HG03066 (cell line): ENCODE results near the gene SIPA1L3.
"Not testable (repeated sequence)": the region's sequence is repeated elsewhere in the genome, so short reads cannot be mapped to it uniquely, and the experiment has no call there.

Experiments
- ATAC-seq: cut with Tn5 transposase; IDR thresholded peaks from one replicate; pipeline ENCODE4 v1.9.1; 2021; ENCODE audit warnings: low read depth; ENCODE audit not compliant: unreplicated experiment

The SIPA1L3 gene, protein sequence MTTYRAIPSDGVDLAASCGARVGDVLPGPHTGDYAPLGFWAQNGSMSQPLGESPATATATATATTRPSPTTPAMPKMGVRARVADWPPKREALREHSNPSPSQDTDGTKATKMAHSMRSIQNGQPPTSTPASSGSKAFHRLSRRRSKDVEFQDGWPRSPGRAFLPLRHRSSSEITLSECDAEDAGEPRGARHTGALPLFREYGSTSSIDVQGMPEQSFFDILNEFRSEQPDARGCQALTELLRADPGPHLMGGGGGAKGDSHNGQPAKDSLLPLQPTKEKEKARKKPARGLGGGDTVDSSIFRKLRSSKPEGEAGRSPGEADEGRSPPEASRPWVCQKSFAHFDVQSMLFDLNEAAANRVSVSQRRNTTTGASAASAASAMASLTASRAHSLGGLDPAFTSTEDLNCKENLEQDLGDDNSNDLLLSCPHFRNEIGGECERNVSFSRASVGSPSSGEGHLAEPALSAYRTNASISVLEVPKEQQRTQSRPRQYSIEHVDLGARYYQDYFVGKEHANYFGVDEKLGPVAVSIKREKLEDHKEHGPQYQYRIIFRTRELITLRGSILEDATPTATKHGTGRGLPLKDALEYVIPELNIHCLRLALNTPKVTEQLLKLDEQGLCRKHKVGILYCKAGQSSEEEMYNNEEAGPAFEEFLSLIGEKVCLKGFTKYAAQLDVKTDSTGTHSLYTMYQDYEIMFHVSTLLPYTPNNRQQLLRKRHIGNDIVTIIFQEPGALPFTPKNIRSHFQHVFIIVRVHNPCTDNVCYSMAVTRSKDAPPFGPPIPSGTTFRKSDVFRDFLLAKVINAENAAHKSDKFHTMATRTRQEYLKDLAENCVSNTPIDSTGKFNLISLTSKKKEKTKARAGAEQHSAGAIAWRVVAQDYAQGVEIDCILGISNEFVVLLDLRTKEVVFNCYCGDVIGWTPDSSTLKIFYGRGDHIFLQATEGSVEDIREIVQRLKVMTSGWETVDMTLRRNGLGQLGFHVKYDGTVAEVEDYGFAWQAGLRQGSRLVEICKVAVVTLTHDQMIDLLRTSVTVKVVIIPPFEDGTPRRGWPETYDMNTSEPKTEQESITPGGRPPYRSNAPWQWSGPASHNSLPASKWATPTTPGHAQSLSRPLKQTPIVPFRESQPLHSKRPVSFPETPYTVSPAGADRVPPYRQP (N-terminal part only)

DNA sequence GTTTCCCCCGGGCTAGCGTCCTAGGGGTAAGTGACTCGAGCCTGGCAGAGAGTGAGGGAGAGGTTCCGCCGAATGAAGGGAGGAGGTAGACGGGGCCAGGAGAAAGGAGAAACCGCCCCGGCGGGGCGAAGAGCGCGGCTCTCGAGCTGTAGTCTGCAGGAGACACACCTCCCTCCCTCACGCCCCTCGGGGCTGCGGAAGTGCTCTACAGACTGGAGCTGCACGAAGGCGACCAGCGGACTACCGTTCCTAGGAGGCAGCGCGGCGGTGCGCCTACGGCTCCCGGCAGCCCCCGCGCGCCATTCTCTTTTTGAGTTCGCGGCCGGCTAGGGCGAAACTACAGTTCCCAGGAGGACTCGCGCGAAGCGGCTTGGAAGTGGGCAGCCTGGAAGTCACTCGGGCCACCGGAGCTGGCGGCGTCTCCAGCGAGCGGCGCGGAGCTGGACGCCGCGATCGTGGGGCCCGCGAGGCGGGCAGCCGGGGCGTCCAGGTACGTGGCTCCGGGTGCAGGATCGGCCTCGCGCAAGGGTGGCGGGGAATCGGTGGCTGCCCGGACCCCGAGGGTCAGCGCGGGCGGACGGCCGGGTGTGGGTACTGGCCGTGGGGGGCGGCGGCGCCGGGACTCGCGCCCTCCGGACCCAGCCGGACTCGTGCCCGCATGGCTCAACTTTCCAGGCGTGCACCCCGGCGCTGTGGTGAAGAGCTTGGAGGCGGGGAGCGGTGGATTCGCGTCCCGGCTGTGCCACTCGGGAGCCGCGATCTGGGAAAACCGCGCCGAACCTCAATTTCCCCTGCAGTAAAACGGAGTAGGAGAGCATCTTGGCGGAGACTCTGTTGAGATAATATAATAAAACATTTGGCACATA lies at the start of gene SIPA1L3:
SIPA1L3 (plus strand) TSS at position 340 of the 866 bp plus-strand sequence. CDS start 174,358 bp downstream, outside the sequence.
- peak; percentile 92 for ATAC-seq

DNA sequence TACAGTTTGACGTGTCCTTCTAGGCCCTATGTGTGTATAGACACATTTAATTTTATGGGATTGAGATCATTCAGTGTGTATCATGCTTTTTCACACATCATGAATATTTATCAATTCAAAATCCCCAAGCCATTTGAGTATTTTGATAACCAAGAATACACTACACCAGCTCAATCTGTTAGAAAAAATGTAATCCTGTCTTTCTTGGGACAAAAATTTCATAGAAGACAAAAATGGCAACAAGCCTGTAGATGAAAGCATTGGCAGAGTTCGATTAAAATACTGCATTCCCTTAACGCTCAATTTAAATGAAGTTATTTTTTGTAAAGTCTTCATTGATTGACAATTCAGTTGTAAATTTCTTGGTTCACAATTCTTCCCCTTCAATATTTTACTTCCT lies 42.5 kb upstream of the SIPA1L3 start:
- ATAC-seq, result no peak

DNA sequence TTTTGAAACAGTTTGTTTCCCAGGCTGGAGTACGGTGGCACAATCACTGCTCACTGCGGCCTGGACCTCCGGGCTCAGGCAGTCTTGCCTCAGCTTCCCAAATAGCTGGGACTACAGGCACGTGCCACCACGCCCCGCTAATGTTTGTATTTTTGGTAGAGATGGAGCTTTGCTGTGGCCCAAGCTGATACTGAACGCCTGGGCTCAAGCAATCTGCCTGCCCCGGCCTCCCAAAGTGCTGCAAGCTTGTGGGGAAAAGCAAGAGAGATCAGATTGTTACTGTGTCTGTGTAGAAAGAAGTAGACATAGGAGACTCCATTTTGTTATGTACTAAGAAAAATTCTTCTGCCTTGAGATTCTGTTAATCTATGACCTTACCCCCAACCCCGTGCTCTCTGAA lies 41.1 kb upstream of the SIPA1L3 start:
- ATAC-seq, result not testable (repeated sequence)

DNA sequence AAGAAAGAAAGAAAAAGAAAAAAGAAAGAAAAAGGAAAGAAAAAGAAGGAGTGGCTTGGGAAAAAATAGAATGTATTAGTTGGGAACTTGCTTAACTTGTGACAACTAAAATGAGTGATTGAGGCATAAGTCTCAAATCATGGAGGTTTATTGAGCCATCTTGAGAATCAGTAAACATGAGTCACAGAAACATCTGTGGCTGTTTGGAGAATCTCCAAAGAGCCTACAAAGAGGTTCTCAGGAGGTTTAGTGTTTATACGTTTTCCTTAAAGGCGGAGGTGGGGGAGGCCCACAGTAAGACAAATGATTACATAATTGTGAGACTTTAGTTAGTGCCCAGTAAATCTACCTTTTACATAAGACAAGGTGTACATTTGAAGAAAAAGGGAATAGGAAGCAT lies 39.2 kb upstream of the SIPA1L3 start:
- ATAC-seq, result no peak

DNA sequence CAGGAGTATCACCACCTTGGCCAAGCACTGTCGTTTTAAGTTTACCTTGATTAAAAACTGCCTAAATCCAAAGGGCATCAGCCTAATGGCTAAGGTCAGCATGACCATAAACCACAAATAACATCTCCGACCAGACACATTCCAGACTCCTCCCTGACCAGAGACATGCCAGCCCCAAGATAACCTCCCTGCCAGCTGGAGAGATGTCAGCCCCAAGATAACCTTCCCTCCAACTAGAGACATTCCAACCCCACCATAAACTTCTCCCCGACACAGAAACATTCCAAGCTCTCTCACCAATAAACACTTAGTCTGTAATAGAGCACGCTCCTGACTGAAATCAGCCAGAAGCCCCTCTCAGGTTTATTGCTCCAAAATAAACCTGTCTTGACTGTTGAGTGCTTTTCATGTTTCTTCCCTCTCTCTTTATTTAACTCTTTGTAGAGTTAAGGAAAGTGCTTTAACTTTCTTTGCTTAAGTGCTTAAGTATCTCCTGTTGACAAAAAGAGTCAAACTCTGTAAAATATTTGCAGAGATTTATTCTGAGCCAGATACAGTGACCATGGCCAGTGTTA lies 37.2 kb upstream of the SIPA1L3 start:
- ATAC-seq, result no peak

DNA sequence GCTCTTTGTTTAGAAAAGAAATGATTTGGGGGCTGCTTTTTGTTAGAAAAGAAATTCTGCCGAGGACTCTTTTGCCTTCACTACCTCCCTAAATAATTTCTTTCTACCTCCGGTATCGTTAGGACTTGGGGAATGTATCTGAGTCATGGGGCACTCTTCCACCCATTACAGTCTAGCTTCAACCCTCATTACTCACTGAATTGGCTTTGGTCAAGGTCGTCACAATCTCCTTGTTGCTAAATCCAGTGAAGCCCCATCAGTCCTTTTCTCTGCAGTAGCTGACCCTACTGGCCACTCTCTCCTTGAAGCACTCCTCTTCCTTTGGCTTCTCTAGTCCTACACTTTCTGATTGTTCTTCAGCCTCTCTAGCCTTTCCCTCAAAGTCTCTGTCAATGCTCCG lies 34.6 kb upstream of the SIPA1L3 start:
- ATAC-seq, result no peak

DNA sequence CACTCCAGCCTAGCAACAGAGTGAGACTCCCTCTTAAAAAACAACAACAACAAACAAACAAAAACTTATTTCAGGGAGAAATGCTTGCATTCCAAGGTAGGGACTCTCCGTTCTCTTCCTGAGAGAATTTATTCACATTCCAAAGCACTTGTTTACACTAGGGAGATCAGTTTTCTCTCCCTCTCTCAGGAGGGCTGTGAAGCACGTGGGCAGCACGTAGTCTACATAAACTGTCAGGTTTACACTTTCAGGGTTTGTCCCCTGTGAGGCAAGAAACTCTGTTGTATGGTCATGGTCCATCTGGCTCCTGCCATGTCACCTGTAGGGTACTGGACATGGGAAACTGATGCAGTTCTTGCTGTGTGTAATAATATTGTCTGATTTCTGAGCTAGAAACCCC lies 32.2 kb upstream of the SIPA1L3 start:
- ATAC-seq, result no peak

DNA sequence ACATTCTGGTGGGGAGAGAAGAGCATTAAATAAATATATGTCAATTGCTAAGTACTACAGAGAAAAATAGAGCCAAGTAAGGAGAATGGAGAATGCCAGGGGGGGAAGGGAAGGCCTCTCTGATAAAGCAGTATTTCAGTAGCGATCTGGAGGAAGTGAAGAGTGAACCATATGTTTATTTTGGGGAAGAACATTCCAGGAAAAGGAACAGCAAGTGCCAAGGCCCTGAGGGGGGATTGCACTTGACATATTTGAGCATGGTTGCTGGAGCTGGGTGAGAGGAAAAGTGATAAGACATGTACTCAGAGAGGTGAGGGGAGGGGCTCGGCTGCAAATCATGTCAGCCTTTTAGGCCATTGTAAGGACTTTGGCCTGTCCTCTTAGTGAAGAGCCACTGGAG lies 31.0 kb upstream of the SIPA1L3 start:
- no peak for ATAC-seq

DNA sequence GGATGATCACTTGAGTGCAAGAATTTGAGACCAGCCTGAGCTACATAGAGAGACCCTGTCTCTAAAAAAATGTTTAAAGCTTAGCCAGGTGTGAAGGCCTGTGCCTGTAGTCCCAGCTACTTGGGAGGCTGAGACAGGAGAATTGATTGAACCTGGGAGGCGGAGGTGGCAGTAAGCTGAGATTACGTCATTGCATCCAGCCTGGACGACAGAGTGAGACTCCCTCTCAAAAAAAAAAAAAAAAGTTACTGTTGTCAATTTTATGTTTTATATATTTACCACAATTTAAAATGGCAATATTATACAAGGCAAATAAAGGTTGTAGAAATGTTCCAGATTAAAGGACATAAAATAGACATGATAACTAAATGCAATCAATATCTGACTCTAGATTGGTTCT lies 29.9 kb upstream of the SIPA1L3 start:
- ATAC-seq, result no peak

DNA sequence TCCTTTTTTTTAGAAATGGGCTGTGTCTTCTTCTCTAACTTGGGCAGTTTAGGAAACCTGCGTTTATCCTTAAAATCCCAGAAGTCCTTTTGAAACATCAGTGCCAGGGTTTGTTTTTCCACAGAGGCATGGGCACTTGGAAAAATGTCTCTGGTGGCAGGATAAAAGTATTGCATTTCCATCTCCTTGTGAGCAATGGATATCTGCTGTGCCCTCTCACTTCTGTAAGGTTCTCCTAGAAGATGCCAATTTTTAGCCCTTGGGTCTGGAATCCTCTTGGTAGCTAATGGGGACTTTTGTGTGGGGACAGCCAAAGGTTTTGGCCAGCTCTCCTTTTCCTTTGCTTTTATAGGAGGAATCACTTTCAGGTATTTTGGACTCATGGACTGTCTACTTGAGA lies 21.6 kb upstream of the SIPA1L3 start:
- no peak for ATAC-seq

DNA sequence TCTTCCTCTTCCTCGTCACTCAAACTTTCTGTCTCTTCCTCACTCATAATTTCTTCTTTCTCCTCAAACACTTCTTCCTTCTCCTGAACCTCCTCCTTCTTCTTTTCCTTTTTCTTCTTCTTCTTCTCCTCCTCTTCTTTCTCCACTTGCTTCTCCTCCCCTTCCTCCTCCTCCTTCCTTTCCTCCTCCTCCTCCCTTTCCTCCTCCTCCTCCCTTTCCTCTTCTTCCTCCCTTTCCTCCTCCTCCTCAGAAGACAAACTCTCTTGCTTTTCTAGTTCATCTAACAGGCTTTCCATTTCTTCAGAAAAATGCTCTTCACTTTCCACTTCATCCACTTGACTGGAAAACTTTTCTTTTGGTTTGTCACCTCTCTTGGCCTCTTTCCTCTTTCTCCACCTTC lies 20.4 kb upstream of the SIPA1L3 start:
- no peak for ATAC-seq

DNA sequence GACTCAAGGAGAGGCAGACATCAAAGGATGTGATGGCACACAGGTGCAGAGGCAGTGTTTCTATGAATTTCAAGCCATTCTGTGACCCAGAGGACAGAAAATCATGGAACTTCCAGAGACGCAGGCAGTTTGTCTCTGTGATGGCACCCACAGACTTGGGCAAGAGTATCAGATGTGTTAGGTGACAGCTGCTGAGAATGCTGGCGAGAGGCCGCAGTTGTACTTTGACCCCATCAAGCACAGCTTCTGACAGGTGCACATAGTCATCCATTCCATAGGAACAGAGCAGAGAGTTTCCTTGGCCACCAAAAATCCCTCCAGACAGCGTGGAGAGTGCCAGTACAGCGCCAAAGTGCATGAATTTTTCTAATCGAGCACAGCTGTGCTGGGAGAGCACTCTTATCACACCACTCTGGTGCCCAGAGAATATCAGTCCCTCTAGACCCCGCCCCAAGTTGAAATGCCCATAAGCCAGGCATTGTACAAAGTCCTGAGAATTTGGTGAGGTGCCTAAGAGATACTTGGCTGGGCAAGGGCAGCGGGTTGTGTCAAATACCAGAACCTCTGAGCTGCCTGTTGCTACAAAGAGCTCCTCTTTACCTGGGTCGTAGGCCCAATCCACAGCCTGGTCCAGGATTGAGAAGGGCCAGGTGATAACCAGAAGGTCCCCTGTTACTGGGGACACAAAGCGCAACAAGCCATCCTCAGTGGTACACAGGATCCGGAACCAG lies 13.0 kb upstream of the SIPA1L3 start:
- no peak for ATAC-seq

DNA sequence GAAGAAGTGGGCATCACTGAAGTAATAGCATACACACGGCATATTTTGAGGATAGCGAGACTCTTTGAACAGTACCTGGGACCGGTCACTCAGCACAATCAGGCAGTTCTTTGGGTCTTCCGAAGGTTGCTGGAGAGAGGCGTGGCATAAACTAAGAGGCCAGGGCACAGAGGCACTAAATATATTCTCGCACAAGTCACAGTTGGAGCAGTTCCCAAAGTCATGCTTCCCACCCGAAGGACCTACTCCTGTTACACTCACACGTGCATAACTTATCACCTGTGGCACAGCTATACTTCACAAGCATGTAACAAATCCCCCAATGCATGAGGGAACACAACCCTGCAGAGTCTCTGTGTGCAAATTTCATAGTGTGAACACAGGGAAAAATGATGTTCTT lies 10.8 kb upstream of the SIPA1L3 start:
- ATAC-seq, result no peak

DNA sequence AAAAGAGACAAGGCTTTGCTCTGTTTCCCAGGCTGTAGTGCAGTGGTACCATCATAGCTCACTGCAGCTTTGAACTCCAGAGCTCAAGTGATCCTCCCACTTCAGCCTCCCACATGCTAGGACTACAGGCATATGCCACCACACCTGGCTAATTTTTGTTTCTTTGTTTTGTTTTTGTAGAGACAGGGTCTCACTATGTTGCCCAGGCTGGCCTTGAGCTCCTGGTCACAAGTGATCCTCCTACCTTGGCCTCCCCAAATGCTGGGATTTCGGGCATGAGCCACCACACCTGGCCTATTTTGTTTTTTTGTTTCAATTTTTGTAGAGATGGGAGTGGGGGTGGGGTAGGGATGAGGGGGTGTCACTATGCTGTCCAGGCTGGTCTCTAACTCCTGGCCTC lies 7.6 kb upstream of the SIPA1L3 start:
- ATAC-seq, result no peak

DNA sequence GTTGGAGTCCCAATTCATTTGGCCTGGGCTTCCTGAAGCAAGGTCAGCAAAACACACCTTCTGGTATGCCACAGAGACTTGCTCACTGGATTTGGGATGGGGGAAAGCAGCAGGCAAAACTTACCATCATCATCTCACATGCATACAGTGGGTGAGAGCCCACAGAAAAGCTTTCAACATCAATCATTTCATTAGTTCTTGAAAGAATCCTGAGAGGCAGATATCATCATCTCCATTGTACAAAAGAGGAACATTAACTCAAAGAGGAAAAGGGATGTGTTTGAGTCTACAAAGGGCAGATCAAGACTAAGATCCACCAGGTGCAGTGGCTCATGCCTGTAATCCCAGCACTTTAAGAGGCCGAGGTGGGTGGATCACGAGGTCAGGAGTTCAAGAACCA lies 7.0 kb upstream of the SIPA1L3 start:
- no peak for ATAC-seq

DNA sequence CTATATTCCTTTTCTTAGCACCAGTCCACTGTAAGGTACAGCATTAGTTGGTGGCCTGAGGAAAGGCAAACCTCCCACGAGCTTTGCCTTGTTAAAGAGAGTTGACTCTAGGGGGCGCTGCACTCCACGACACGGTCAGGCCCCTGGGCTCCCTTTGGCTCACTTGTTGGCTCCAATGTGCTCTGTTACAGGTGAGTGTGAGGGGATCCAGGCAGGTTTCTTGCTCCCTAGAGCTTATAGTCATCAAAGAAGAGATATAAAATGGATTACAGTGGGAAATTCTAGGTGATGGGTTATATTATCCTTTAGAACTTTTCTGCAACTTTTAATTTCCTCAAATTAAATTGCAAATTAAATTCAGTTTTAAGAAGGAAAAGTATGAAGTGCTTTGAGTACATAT lies 4.3 kb upstream of the SIPA1L3 start:
- no peak for ATAC-seq

DNA sequence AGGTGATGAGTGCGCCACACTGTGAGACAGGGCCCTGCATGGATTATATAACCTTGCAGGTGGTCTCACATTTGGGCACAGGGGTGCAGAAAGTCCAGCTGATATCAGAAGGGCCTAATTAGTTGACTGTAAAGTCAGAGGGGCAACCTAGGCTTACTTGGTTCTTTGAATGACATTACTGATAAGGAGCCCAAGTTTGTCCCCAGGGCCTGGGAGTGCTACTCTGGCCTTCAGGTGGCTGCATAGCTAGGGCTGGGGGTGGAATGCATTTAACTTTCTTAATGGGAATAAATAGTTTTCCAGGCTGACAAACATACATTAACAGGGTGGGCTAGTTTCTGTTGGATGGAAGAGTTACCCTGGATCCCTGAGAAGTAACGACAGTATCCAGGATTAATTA lies 3.9 kb upstream of the SIPA1L3 start:
- no peak for ATAC-seq

DNA sequence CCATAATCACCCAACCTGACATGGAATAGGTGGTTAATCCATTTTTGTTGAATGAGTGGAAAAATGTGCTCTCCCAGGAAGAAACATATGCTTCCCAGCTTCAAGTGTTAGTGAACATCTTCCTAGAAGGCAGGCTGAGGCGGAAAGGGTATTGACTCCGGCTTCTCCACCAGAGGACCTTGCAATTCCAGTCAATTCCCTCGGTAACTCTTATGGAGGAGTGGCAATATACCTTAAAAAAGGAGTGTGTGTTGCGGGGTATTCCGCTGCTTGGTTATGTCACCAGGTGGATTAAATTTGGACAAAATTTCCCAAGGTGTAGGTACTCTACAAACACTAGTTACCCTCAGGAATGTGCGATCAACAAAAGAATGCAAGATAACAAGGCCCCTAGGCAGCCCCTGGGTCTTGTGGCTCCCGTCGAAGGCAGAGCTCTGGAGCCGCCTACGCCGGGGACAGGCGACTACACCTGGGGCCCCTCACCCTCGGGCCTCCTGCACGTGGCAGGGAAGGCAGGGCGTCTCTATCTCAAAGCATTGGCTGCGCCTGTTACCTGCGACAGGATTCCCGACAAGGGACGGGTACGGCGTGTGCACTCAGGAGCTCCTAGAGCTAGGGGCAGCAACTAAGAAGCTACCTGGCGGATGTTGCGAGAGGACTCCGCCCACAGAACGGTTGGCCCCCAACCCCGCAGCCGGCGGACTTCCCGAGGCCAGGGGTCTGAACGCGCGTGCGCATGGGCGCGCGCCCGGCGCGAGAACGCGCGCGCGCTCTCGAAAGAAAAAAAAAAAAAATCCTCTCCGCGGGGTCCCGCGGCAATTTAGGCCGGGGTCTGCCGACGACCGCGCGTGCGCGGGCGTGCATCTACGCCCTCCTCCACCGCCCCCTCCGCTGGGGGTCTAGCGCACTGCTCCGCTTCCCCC lies 801 bp upstream of the SIPA1L3 start, which contains the start of gene WDR87:
WDR87 (minus strand) TSS at position 649 of the 923 bp plus-strand sequence. CDS start 8,355 bp downstream, outside the sequence.
- peak; percentile 4 for ATAC-seq
